GM23338 (cell line): ENCODE measurements around the gene WFS1. TPM values are rescaled to one million over a fixed set of nuclear protein-coding genes. Genes with fewer than 3 reads are reported as not detected.

Experiments used
- ATAC-seq: fragments of 200-7000 bp; cut with Tn5 transposase; 3 replicates; pipeline ENCODE4 v1.9.1; 2020
- DNase-seq: peaks from one replicate; pipeline ENCODE4 v3.0.0-alpha.2; 2015; ENCODE audit warnings: low spot score
- H2AFZ ChIP-seq: fragments of 200-600 bp; sonication (generic); 2 replicates; pipeline ENCODE4 v1.8.0; 2016; ENCODE audit warnings: antibody characterized with exemption, mild to moderate bottlenecking, moderate library complexity
- H3F3A ChIP-seq: fragments of 200-600 bp; sonication (generic); replicated peaks from 2 replicates; pipeline ENCODE4 v1.8.0; 2017; ENCODE audit warnings: antibody characterized with exemption, mixed run types, low read depth
- H3K27ac ChIP-seq: fragments of 200-600 bp; sonication (generic); 2 replicates; pipeline ENCODE4 v1.6.1; 2016; ENCODE audit warnings: low read depth
- H3K27me3 ChIP-seq: fragments of 200-600 bp; sonication (generic); 2 replicates; pipeline ENCODE4 v1.8.0; 2016; ENCODE audit warnings: mild to moderate bottlenecking, mixed run types, moderate library complexity; ENCODE audit not compliant: insufficient read depth
- H3K36me3 ChIP-seq: fragments of 200-600 bp; sonication (generic); 2 replicates; pipeline ENCODE4 v1.8.0; 2016; ENCODE audit warnings: mild to moderate bottlenecking; ENCODE audit not compliant: insufficient read depth
- H3K4me1 ChIP-seq: fragments of 200-600 bp; sonication (generic); 2 replicates; pipeline ENCODE4 v1.8.0; 2016; ENCODE audit warnings: mild to moderate bottlenecking, moderate library complexity; ENCODE audit not compliant: insufficient read depth
- H3K4me2 ChIP-seq: fragments of 200-600 bp; sonication (generic); 2 replicates; pipeline ENCODE4 v1.7.1; 2017; ENCODE audit warnings: mixed run types
- H3K4me3 ChIP-seq: fragments of 200-600 bp; sonication (generic); 2 replicates; pipeline ENCODE4 v1.6.1; 2016; ENCODE audit warnings: mixed run types
- H3K79me2 ChIP-seq: fragments of 200-600 bp; sonication (generic); replicated peaks from 2 replicates; pipeline ENCODE4 v1.8.0; 2017; ENCODE audit warnings: mild to moderate bottlenecking; ENCODE audit not compliant: insufficient read depth
- H3K9me2 ChIP-seq: fragments of 200-600 bp; sonication (generic); 2 replicates; pipeline ENCODE4 v1.8.0; 2017; ENCODE audit not compliant: insufficient read depth
- H4K20me1 ChIP-seq: fragments of 200-600 bp; sonication (generic); replicated peaks from 2 replicates; pipeline ENCODE4 v1.8.0; 2017; ENCODE audit warnings: mild to moderate bottlenecking; ENCODE audit not compliant: insufficient read depth
- H3K27ac Mint-ChIP-seq: 2 replicates; pipeline ENCODE4 v1.8.0; 2020; ENCODE audit warnings: inconsistent platforms, mild to moderate bottlenecking, moderate library complexity, mixed read lengths
- H3K27me3 Mint-ChIP-seq: 3 replicates; pipeline ENCODE4 v1.8.0; 2022; ENCODE audit warnings: low read depth, mild to moderate bottlenecking, moderate library complexity, mixed read lengths, inconsistent platforms; ENCODE audit not compliant: insufficient read depth, poor library complexity
- H3K36me3 Mint-ChIP-seq: 3 replicates; pipeline ENCODE4 v1.8.0; 2021; ENCODE audit warnings: low read depth, mild to moderate bottlenecking, inconsistent platforms, moderate library complexity, mixed read lengths
- H3K4me1 Mint-ChIP-seq: 3 replicates; pipeline ENCODE4 v1.8.0; 2020; ENCODE audit warnings: mild to moderate bottlenecking, inconsistent platforms, mixed read lengths
- H3K4me3 Mint-ChIP-seq: 3 replicates; pipeline ENCODE4 v1.8.0; 2021; ENCODE audit warnings: moderate library complexity, mild to moderate bottlenecking, inconsistent platforms, mixed read lengths
- H3K9me3 Mint-ChIP-seq: 3 replicates; pipeline ENCODE4 v1.8.0; 2020; ENCODE audit warnings: moderate library complexity, mild to moderate bottlenecking, inconsistent platforms, mixed read lengths
- CREB1 ChIP-seq: fragments of 250-450 bp; sonication (Bioruptor Pico); IDR thresholded peaks from 2 replicates; pipeline ENCODE4 v1.5.0; 2020; ENCODE audit warnings: low read depth, mild to moderate bottlenecking, moderate library complexity
- CTCF ChIP-seq, 2 experiments: fragments of 200-600 bp in 1 of 2; sonication (generic) in 1 of 2; conservative IDR thresholded peaks; 2 replicates each; pipeline versions ENCODE4 v1.5.1 to v1.6.1; 2016 to 2017; ENCODE audit warnings: antibody characterized with exemption in 2 of 2, low read depth in 2 of 2, mild to moderate bottlenecking in 2 of 2, moderate library complexity in 1 of 2
- JUNB ChIP-seq: IDR thresholded peaks from one replicate; pipeline ENCODE4 v1.6.1; 2016; ENCODE audit warnings: antibody characterized with exemption; ENCODE audit not compliant: unreplicated experiment
- POLR2AphosphoS5 ChIP-seq: IDR thresholded peaks from 2 replicates; pipeline ENCODE4 v1.6.1; 2016; ENCODE audit warnings: antibody characterized with exemption, low read depth
- polyA plus RNA-seq: library from polyadenylated mRNA; unstranded; fragments of >200 nt; fragmentation: Nextera tagmentation; extraction: Ambion mirVana; gene quantifications from 2 replicates; pipeline ENCODE4 v1.2.1, GENCODE V29; 2016
- total RNA-seq: library from RNA; depleted of rRNA; stranded (reverse); fragments of >200 nt; shearing (Covaris generic); gene quantifications from 2 replicates; pipeline ENCODE4 v1.2.3, GENCODE V29; 2014

WFS1 gene
- total and polyA plus RNA-seq, 2 experiments from 2014 or later = 24.7 to 45.4 TPM

GRCh38 chr4:6343939-6344408 lies 74.3 kb downstream of the WFS1 start:
- TF ChIP-seq CTCF (conservative IDR thresholded peaks at IDR 0.05; ENCODE audit: low read depth in 2 of 2) (peak; percentile 17 to 48; a peak in 3 of 4 replicates), CREB1 (no peak)
- no peaks in the 10 kb centered on the region for H3K36me3 Mint-ChIP-seq
- Histone ChIP-seq H4K20me1 (no peaks in the 10 kb centered on the region), H3K27me3 (no peaks in the 10 kb centered on the region), H3K9me2 (no peaks in the 10 kb centered on the region), H3K36me3 (no peaks in the 10 kb centered on the region), H3K4me1 (no peaks in the 10 kb centered on the region), H3F3A (no peaks in the 10 kb centered on the region), H3K4me2 (no peak overlapping the region), H3K27ac (no peak overlapping the region), H3K79me2 (no peaks in the 10 kb centered on the region), H2AFZ (no peak overlapping the region), H3K4me3 (no peak overlapping the region)
- H3K9me3 Mint-ChIP-seq = no peaks in the 10 kb centered on the region
- H3K4me3 Mint-ChIP-seq = no peak overlapping the region
- ATAC-seq = peak; percentile 67
- H3K27ac Mint-ChIP-seq = no peak overlapping the region
- peaks cover 18% of the 10 kb centered on the region for H3K4me1 Mint-ChIP-seq
- DNase-seq = no peak
- peaks cover 6% of the 10 kb centered on the region for H3K27me3 Mint-ChIP-seq

- Histone ChIP-seq H3K27ac (no peak overlapping the region), H3K4me3 (no peak overlapping the region), H3K4me2 (no peak overlapping the region), H4K20me1 (no peaks in the 10 kb centered on the region), H3K27me3 (no peaks in the 10 kb centered on the region), H3K79me2 (no peaks in the 10 kb centered on the region), H3K9me2 (no peaks in the 10 kb centered on the region), H3K4me1 (no peaks in the 10 kb centered on the region), H3K36me3 (no peaks in the 10 kb centered on the region), H2AFZ (no peak overlapping the region), H3F3A (no peaks in the 10 kb centered on the region)
- H3K4me3 Mint-ChIP-seq = no peak overlapping the region
- ATAC-seq (peak; percentile 66), DNase-seq (peak; percentile 54)
- peaks cover 12% of the 10 kb centered on the region for H3K4me1 Mint-ChIP-seq
- H3K27me3 Mint-ChIP-seq = peaks cover 4% of the 10 kb centered on the region
- no peak overlapping the region for H3K27ac Mint-ChIP-seq
- H3K9me3 Mint-ChIP-seq = no peaks in the 10 kb centered on the region
- H3K36me3 Mint-ChIP-seq = no peaks in the 10 kb centered on the region
- TF ChIP-seq POLR2AphosphoS5 = no peak
These were observed 75.6 kb downstream of the WFS1 start for GRCh38 chr4:6345096-6345830.

GRCh38 chr4:6345866-6346265 lies 76.2 kb downstream of the WFS1 start:
- Histone ChIP-seq H4K20me1 (no peaks in the 10 kb centered on the region), H2AFZ (no peak overlapping the region), H3K36me3 (no peaks in the 10 kb centered on the region), H3K4me3 (no peak overlapping the region), H3K27ac (no peak overlapping the region), H3K4me1 (no peaks in the 10 kb centered on the region), H3F3A (no peaks in the 10 kb centered on the region), H3K27me3 (no peaks in the 10 kb centered on the region), H3K4me2 (no peak overlapping the region), H3K79me2 (no peaks in the 10 kb centered on the region), H3K9me2 (no peaks in the 10 kb centered on the region)
- no peak for TF ChIP-seq JUNB
- no peak for TF ChIP-seq CTCF (conservative IDR thresholded peaks at IDR 0.05; ENCODE audit: low read depth in 2 of 2)
- peaks cover under 1% of the 10 kb centered on the region for H3K27me3 Mint-ChIP-seq
- no peak overlapping the region; the same call in 2 of the 3 replicates for H3K4me3 Mint-ChIP-seq
- no peak overlapping the region for H3K27ac Mint-ChIP-seq
- no peaks in the 10 kb centered on the region for H3K36me3 Mint-ChIP-seq
- H3K9me3 Mint-ChIP-seq = no peaks in the 10 kb centered on the region
- ATAC-seq (no peak), DNase-seq (no peak)
- H3K4me1 Mint-ChIP-seq = peaks cover 7% of the 10 kb centered on the region
